ENCODE measurements around the gene CD58.
A peak's percentile ranks its signal among the peaks of the same experiment; 100 is the strongest.

The CD58 gene

DNA sequence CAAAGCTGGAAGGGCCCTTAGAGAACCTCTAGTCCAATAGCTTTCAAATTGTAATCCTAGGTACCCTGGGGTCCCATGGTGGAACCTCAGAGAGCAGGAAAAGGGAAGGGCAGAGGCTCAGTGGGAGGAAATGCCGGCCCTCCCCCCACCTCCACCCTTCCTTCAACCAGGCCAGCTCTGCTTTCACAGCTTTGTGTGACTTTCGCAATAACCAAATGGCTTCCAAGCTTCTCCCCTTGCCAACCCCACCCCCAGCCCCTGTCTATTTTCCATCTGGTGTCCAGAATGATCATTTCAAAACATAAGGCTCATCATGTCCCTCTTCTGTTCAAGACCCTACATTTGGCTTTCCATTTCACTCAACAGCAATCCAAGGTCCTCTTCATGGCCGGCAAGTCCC is 74.4 kb downstream of the CD58 start:
- Histone ChIP-seq H3K18ac (ENCODE audit: low read length) (peak overlapping the region; percentile 89), H2BK15ac (replicated peaks; ENCODE audit: low read depth) (no peak overlapping the region), H3K79me2 (ENCODE audit: control insufficient read depth, insufficient read depth, low read length) (no peaks in the 10 kb centered on the region), H3K9ac (ENCODE audit: low read length) (no peak overlapping the region), H2BK5ac (ENCODE audit: low read length) (peak overlapping the region; percentile 16), H3K4me3 (ENCODE audit: low read length) (no peak overlapping the region), H3K79me1 (ENCODE audit: low read length) (no peaks in the 10 kb centered on the region), H3K56ac (ENCODE audit: low read length) (peak overlapping the region; percentile 56), H3K4me1 (ENCODE audit: control insufficient read depth, low read depth, low read length) (peaks cover 14% of the 10 kb centered on the region), H3K4ac (ENCODE audit: low read depth, low read length) (peak overlapping the region; percentile 97), H3K4me2 (ENCODE audit: low read length) (no peak overlapping the region), H3K36me3 (ENCODE audit: control insufficient read depth, insufficient read depth, low read length) (no peaks in the 10 kb centered on the region), H2AK5ac (ENCODE audit: low read length) (no peak overlapping the region), H3K27me3 (ENCODE audit: insufficient read depth, low read length, poor library complexity) (no peaks in the 10 kb centered on the region), H3K27ac (ENCODE audit: low read depth, low read length) (no peak overlapping the region), H4K5ac (ENCODE audit: low read length) (no peak overlapping the region), H4K8ac (ENCODE audit: low read depth, low read length) (no peak overlapping the region), H2BK120ac (ENCODE audit: low read depth, low read length) (peak overlapping the region; percentile 78), H3K23ac (ENCODE audit: low read length) (no peak overlapping the region)
- no CpG with 5 or more reads among the region's 3 CpGs for WGBS (ENCODE audit: extremely low coverage, insufficient coverage, low lambda C conversion rate)
- peak; percentile 55 for DNase-seq

DNA sequence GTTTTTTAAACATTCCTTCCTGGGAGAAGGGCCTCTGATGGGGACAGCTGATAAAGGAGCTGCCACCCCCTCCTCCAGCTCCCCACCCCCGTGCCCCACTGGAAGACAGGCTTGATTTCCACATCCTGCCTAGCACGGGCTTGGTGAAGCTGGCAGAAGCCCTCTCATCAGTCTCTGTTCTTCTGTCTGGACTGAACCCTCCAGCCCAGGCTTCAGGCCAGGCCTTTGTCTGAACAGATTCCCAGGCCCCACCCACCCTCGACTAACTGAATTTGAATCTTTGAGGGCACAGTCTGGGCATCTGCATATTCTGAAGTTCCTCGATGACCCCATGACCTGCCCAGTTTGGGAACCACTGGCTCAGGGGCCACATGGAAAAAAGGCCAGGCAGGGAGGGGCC is 75.3 kb downstream of the CD58 start:
- H3K4me3 ChIP-seq (ENCODE audit: low read length), result no peak overlapping the region
- H3K79me1 ChIP-seq (ENCODE audit: low read length), result no peaks in the 10 kb centered on the region
- H3K27me3 ChIP-seq (ENCODE audit: insufficient read depth, low read length, poor library complexity), result no peaks in the 10 kb centered on the region
- no peak overlapping the region for H3K4me2 ChIP-seq (ENCODE audit: low read length)
- WGBS (ENCODE audit: extremely low coverage, insufficient coverage, low lambda C conversion rate), result no CpG with 5 or more reads among the region's 4 CpGs
- peaks cover 14% of the 10 kb centered on the region for H3K4me1 ChIP-seq (ENCODE audit: control insufficient read depth, low read depth, low read length)
- H3K4ac ChIP-seq (ENCODE audit: low read depth, low read length), result peak overlapping the region; percentile 97
- peak overlapping the region; percentile 59 for H2BK5ac ChIP-seq (ENCODE audit: low read length)
- DNase-seq, result peak; percentile 44
- peak overlapping the region; percentile 77 for H3K56ac ChIP-seq (ENCODE audit: low read length)
- no peaks in the 10 kb centered on the region for H3K79me2 ChIP-seq (ENCODE audit: control insufficient read depth, insufficient read depth, low read length)
- H2AK5ac ChIP-seq (ENCODE audit: low read length), result peak overlapping the region; percentile 51
- no peaks in the 10 kb centered on the region for H3K36me3 ChIP-seq (ENCODE audit: control insufficient read depth, insufficient read depth, low read length)
- no peak overlapping the region for H3K27ac ChIP-seq (ENCODE audit: low read depth, low read length)
- peak overlapping the region; percentile 78 for H2BK120ac ChIP-seq (ENCODE audit: low read depth, low read length)
- H4K8ac ChIP-seq (ENCODE audit: low read depth, low read length), result no peak overlapping the region
- peak overlapping the region; percentile 83 for H3K18ac ChIP-seq (ENCODE audit: low read length)
- peak overlapping the region; percentile 20 for H2BK15ac ChIP-seq (replicated peaks; ENCODE audit: low read depth)
- no peak overlapping the region for H3K9ac ChIP-seq (ENCODE audit: low read length)
- H4K5ac ChIP-seq (ENCODE audit: low read length), result no peak overlapping the region
- H3K23ac ChIP-seq (ENCODE audit: low read length), result no peak overlapping the region

DNA sequence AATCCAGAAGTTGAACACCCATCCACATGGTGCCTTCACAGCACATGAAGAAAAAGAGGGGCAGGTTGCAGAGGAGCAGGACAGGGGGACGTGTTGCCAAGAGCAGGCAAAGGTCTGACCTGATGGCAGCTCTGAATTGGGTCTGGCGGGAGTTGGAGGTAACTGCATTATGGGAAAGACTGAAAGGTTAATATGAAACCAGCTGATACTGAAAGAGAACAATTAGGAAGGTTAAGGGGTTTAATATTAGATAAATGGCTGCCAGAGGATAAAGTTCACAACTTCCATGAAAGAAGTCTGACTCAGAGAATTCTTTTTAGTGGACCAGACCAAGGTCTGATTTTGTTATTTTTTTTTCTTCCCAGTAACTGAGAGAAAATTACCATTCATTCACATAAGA is 76.1 kb downstream of the CD58 start:
- WGBS (ENCODE audit: extremely low coverage, insufficient coverage, low lambda C conversion rate), result no CpG with 5 or more reads among the region's 2 CpGs
- H3K4ac ChIP-seq (ENCODE audit: low read depth, low read length), result peak overlapping the region; percentile 97
- no peak overlapping the region for H3K56ac ChIP-seq (ENCODE audit: low read length)
- H3K4me2 ChIP-seq (ENCODE audit: low read length), result no peak overlapping the region
- no peaks in the 10 kb centered on the region for H3K27me3 ChIP-seq (ENCODE audit: insufficient read depth, low read length, poor library complexity)
- no peak overlapping the region for H3K23ac ChIP-seq (ENCODE audit: low read length)
- H3K36me3 ChIP-seq (ENCODE audit: control insufficient read depth, insufficient read depth, low read length), result no peaks in the 10 kb centered on the region
- no peak overlapping the region for H4K5ac ChIP-seq (ENCODE audit: low read length)
- H3K4me1 ChIP-seq (ENCODE audit: control insufficient read depth, low read depth, low read length), result peaks cover 19% of the 10 kb centered on the region
- no peak overlapping the region for H2AK5ac ChIP-seq (ENCODE audit: low read length)
- H3K27ac ChIP-seq (ENCODE audit: low read depth, low read length), result no peak overlapping the region
- H3K9ac ChIP-seq (ENCODE audit: low read length), result no peak overlapping the region
- no peak overlapping the region for H2BK120ac ChIP-seq (ENCODE audit: low read depth, low read length)
- peak overlapping the region; percentile 54 for H3K18ac ChIP-seq (ENCODE audit: low read length)
- no peak overlapping the region for H2BK5ac ChIP-seq (ENCODE audit: low read length)
- H3K79me1 ChIP-seq (ENCODE audit: low read length), result no peaks in the 10 kb centered on the region
- H3K79me2 ChIP-seq (ENCODE audit: control insufficient read depth, insufficient read depth, low read length), result no peaks in the 10 kb centered on the region
- no peak for DNase-seq
- no peak overlapping the region for H4K8ac ChIP-seq (ENCODE audit: low read depth, low read length)
- H2BK15ac ChIP-seq (replicated peaks; ENCODE audit: low read depth), result no peak overlapping the region
- H3K4me3 ChIP-seq (ENCODE audit: low read length), result no peak overlapping the region

DNA sequence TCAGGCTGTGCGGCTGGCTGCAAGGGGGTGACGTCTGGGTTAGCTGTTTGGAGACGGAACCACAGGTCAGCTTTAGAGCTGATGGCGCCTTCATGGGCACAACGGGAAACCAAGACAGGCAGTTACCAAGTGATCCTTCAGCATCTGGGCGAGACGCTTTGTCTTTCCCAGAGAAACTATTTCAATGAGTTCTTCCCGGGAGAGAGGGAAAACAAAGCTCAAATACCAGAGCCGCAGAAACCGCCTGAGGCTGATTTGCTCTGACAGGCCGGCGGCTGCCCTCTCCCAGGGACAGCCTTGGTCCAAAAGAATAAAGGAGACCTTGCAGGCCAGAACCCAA is 76.5 kb downstream of the CD58 start:
- Histone ChIP-seq H3K56ac (ENCODE audit: low read length) (peak overlapping the region; percentile 28), H3K4me3 (ENCODE audit: low read length) (no peak overlapping the region), H3K18ac (ENCODE audit: low read length) (peak overlapping the region; percentile 54), H4K8ac (ENCODE audit: low read depth, low read length) (no peak overlapping the region), H3K4ac (ENCODE audit: low read depth, low read length) (peak overlapping the region; percentile 17), H2BK120ac (ENCODE audit: low read depth, low read length) (no peak overlapping the region), H4K5ac (ENCODE audit: low read length) (no peak overlapping the region), H3K4me2 (ENCODE audit: low read length) (no peak overlapping the region), H2BK15ac (replicated peaks; ENCODE audit: low read depth) (no peak overlapping the region), H3K27me3 (ENCODE audit: insufficient read depth, low read length, poor library complexity) (no peaks in the 10 kb centered on the region), H3K79me1 (ENCODE audit: low read length) (no peaks in the 10 kb centered on the region), H3K4me1 (ENCODE audit: control insufficient read depth, low read depth, low read length) (peaks cover 21% of the 10 kb centered on the region), H3K9ac (ENCODE audit: low read length) (no peak overlapping the region), H3K36me3 (ENCODE audit: control insufficient read depth, insufficient read depth, low read length) (no peaks in the 10 kb centered on the region), H2BK5ac (ENCODE audit: low read length) (peak overlapping the region; percentile 26), H2AK5ac (ENCODE audit: low read length) (no peak overlapping the region), H3K23ac (ENCODE audit: low read length) (no peak overlapping the region), H3K79me2 (ENCODE audit: control insufficient read depth, insufficient read depth, low read length) (no peaks in the 10 kb centered on the region), H3K27ac (ENCODE audit: low read depth, low read length) (peak overlapping the region; percentile 4)
- DNase-seq, result peak; percentile 87
- no CpG with 5 or more reads among the region's 12 CpGs for WGBS (ENCODE audit: extremely low coverage, insufficient coverage, low lambda C conversion rate)

DNA sequence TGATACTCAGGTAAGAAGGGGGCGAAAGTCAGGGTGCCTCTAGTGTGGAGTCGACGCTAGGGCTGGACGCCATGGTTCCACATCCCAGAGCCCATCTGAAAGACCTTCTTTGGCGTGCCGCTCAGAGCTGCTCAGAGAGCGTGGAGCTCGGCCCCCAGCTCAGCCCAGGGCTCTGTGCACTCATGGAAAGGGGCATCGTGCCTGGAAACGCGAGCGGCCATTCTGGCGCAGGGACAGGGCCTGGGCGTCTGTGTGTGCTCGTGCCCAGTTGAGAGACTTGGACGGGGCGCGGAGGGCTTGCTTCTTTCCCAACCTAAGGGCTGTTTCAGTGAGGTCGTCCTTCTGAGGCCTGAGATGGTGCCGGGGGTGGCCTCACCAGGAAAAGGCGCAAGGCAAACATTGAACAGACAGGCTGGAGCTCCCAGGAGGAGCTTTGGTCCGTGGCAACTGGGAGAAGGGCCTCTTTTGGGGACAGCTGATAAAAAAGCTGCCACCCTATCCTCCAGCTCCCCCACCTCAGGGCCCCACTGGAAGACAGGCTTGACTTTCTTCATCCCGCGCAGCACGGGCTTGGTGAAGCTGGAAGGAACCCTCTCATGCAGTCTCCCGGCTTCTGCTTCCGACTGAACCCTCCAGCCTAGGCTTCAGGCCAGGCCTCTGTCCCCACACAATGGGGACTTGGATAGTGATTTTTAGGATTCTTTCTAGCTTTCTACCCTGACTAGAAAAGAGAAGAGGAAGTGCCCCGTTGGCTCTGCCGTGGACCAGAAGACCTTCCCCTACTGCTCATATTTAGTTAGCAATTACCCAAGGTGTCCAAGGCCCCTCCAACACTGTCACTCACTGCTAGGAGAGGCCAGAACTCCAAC is 77.1 kb downstream of the CD58 start:
- Histone ChIP-seq H3K9ac (ENCODE audit: low read length) (no peak overlapping the region), H2BK5ac (ENCODE audit: low read length) (peak overlapping the region; percentile 26), H3K36me3 (ENCODE audit: control insufficient read depth, insufficient read depth, low read length) (no peaks in the 10 kb centered on the region), H3K4me2 (ENCODE audit: low read length) (no peak overlapping the region), H3K4me3 (ENCODE audit: low read length) (no peak overlapping the region), H3K23ac (ENCODE audit: low read length) (no peak overlapping the region), H2BK15ac (replicated peaks; ENCODE audit: low read depth) (no peak overlapping the region), H2BK120ac (ENCODE audit: low read depth, low read length) (no peak overlapping the region), H4K8ac (ENCODE audit: low read depth, low read length) (no peak overlapping the region), H3K56ac (ENCODE audit: low read length) (peak overlapping the region; percentile 28), H3K27me3 (ENCODE audit: insufficient read depth, low read length, poor library complexity) (no peaks in the 10 kb centered on the region), H3K18ac (ENCODE audit: low read length) (peak overlapping the region; percentile 21), H3K4ac (ENCODE audit: low read depth, low read length) (peak overlapping the region; percentile 17), H4K5ac (ENCODE audit: low read length) (no peak overlapping the region), H3K79me1 (ENCODE audit: low read length) (no peaks in the 10 kb centered on the region), H3K4me1 (ENCODE audit: control insufficient read depth, low read depth, low read length) (peaks cover 24% of the 10 kb centered on the region), H3K79me2 (ENCODE audit: control insufficient read depth, insufficient read depth, low read length) (no peaks in the 10 kb centered on the region), H2AK5ac (ENCODE audit: low read length) (peak overlapping the region; percentile 23), H3K27ac (ENCODE audit: low read depth, low read length) (peak overlapping the region; percentile 4)
- DNase-seq, result no peak
- no CpG with 5 or more reads among the region's 29 CpGs for WGBS (ENCODE audit: extremely low coverage, insufficient coverage, low lambda C conversion rate)
